ENCODE data around the gene GRIA2.
"Not testable (repeated sequence)": the region's sequence is repeated elsewhere in the genome, so short reads cannot be mapped to it uniquely, and the experiment has no call there.

- not testable (repeated sequence) for TF ChIP-seq ZNF274 (IDR thresholded peaks at IDR 0.05; ENCODE audit: low read depth, low read length); YY1 (IDR thresholded peaks at IDR 0.05; ENCODE audit: insufficient read depth, insufficient read length)
Measured at GRCh38 chr4:157258165-157258564, 37.6 kb downstream of the GRIA2 start.

All from NT2/D1 (cell line).